Sigmoid colon (tissue), 7 donors: Measurements from ENCODE around the gene FBXO42. TPM values are rescaled to one million over a fixed set of nuclear protein-coding genes. Genes with fewer than 3 reads are reported as not detected.

Experiments used
- DNase-seq: peaks from one replicate; pipeline ENCODE4 v3.0.0-alpha.2; 2019
- H3K27ac ChIP-seq, 4 donors: fragments of 200-600 bp; sonication (generic); one replicate each; pipeline ENCODE4 v1.5.1; 2016 to 2019; ENCODE audit warnings: mild to moderate bottlenecking in 1 of 4
- H3K27me3 ChIP-seq, 3 donors: fragments of 200-600 bp; sonication (generic); one replicate each; pipeline ENCODE4 v1.5.1; 2019; ENCODE audit warnings: mild to moderate bottlenecking in 1 of 3
- H3K36me3 ChIP-seq, 4 donors: fragments of 200-600 bp; sonication (generic); one replicate each; pipeline ENCODE4 v1.5.1; 2016 to 2019
- H3K4me1 ChIP-seq, 4 donors: fragments of 200-600 bp; sonication (generic); one replicate each; pipeline ENCODE4 v1.5.1; 2017 to 2019
- H3K4me3 ChIP-seq, 4 donors: fragments of 200-600 bp; sonication (generic); one replicate each; pipeline ENCODE4 v1.5.1; 2017 to 2019; ENCODE audit warnings: mild to moderate bottlenecking in 2 of 4, moderate library complexity in 1 of 4
- H3K9me3 ChIP-seq, 4 donors: fragments of 200-600 bp in 3 of 4; sonication (generic) in 3 of 4; one replicate each; pipeline versions ENCODE4 v1.5.1 to v1.6.1; 2013 to 2019
- EP300 ChIP-seq, 4 donors: sonication (generic); formaldehyde crosslinking; IDR thresholded peaks; one replicate each; pipeline ENCODE4 v1.6.1; 2017; ENCODE audit warnings: antibody characterized with exemption in 4 of 4
- POLR2A ChIP-seq, 2 donors: fragments of 450-650 bp; IDR thresholded peaks; one replicate each; pipeline ENCODE4 v1.6.1; 2016; ENCODE audit warnings: antibody characterized with exemption in 2 of 2, mild to moderate bottlenecking in 2 of 2, moderate library complexity in 2 of 2
- POLR2AphosphoS5 ChIP-seq, 4 donors: sonication (generic); formaldehyde crosslinking; IDR thresholded peaks; one replicate each; pipeline ENCODE4 v1.6.1; 2017; ENCODE audit warnings: antibody characterized with exemption in 4 of 4
- WGBS, 2 donors: extraction: QIAGEN DNeasy Blood & Tissue Kit; methylation state at CpG; one replicate each; pipeline ENCODE4 v1.1.7; 2013; 5-methylcytosine and 5-hydroxymethylcytosine counted together
- intact Hi-C: fragments of 100-400 bp; cut with DNase I; formaldehyde crosslinking; loops from one replicate; pipeline ENCODE4 v1.15.1; 2023
- polyA plus RNA-seq, 3 donors: library from polyadenylated mRNA; stranded (reverse); fragments of 200-250 nt; gene quantifications; one replicate each; pipeline ENCODE4 v1.2.3, GENCODE V29; 2013
- total RNA-seq, 4 donors: library from RNA; depleted of rRNA; stranded (reverse); fragments of >200 nt; gene quantifications; one replicate each; pipeline ENCODE4 v1.1.0, GENCODE V29; 2016
- TF ChIP-seq, protein P1 (sequence below), 4 experiments: fragments of 450-650 bp in 3 of 4; fragments of 200-600 bp in 1 of 4; IDR thresholded peaks; one replicate each; pipeline ENCODE4 v1.5.1; 2016 to 2019; ENCODE audit warnings: antibody characterized with exemption in 4 of 4, mild to moderate bottlenecking in 3 of 4, moderate library complexity in 2 of 4
- donor health status: healthy with polysubstance abuse.
- donor health status: Bipolar disorder and iron deficiency.
- donor health status: healthy.

The FBXO42 gene
- total RNA-seq (10 to 100 TPM; 16.6 to 29.6 (median 20.4) TPM), polyA plus RNA-seq (10 to 100 TPM in 1 of 3 donors, 1 to 10 TPM in 2; 8.8 to 12.1 (median 9.0) TPM)

DNA sequence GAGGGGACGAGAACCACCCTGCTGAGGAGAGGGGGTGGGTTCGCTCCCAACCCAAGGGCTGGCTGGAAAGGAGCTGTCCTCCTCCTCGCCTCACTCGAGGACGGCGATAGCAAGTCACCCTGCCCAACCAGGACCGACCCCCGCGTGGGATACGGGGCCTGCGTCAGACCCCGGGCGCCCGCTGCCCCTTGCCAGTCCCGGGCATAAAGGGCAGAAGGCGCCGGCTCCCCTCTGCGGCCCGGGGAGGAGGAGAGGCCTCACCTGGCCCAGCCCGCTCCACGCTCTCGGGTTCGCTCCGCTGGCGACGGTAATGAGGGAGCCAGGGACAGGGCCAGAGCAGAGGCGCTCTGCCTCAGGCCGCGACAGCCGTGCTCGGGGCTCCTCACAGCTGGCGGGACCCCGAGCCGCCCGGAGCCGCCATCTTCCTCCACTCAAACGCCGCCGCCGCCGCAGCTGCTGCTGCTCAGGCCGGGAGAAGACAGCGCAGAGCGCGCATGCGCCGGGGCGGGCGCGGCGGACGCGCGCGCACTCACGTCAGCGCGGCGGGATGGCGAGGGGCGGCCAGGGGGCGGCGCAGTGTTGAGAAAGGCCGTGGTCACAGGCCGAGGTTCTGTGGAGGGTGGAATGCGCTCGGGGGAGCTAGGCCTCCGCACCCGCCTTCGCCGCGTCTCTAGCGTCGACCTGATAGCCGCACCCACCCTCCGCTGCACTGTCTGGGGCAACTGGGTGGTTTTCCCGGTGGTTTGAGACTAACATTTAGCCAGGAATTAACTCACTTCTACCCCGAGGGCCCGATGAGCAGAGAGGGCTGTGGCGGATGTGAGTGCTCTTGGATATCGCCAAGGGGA, at the start of gene FBXO42:
Gene FBXO42, minus strand, starts transcription at position 487 of the 848 bp plus-strand sequence. CDS start 37,062 bp downstream, outside the sequence.
- intact Hi-C loops = loop anchor here (5.0 kb wide), 1 partner anchor 105 kb away; no protein-coding TSS in a partner anchor

DNA sequence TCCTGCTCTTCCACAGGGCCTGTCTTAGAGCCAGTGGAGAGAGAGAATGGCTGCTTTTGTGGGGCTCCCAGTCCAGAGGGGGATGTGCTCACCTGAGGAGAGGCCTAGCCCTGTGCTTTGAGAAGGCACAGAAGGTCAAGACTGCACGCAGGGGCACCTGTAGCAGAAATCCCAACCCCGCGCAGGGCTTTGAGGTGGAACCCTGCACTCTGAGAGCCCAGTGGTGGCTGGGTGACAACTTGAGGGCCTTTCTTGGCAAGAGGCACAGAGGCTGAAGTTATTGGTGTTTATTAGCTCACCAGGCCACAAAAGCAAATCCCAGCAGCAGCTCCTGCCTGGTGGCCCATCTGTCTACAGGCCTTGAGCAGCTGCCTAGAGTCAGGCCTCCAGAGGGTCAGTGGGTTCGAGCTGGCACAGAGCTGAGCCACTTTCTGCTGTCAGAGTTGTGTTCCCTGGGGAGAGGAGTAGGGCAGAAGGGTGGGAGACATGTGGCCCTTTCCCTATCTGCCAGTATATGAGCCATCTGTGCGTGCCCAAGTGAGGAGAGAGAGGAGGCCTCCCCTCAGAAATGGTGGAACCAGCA, 46.2 kb upstream of the FBXO42 start:
- intact Hi-C loops = no loop called here
- Histone ChIP-seq H3K4me1 (peaks cover 0 to 11% (median 9%) of the 10 kb centered on the region in 4 donors), H3K36me3 (peaks cover 8 to 60% (median 21%) of the 10 kb centered on the region in 4 donors), H3K27ac (no peak overlapping the region), H3K4me3 (no peak overlapping the region), H3K9me3 (no peaks in the 10 kb centered on the region), H3K27me3 (no peaks in the 10 kb centered on the region)
- no peak for TF ChIP-seq POLR2AphosphoS5 (IDR thresholded peaks at IDR 0.05)
- TF ChIP-seq, protein P1, sequence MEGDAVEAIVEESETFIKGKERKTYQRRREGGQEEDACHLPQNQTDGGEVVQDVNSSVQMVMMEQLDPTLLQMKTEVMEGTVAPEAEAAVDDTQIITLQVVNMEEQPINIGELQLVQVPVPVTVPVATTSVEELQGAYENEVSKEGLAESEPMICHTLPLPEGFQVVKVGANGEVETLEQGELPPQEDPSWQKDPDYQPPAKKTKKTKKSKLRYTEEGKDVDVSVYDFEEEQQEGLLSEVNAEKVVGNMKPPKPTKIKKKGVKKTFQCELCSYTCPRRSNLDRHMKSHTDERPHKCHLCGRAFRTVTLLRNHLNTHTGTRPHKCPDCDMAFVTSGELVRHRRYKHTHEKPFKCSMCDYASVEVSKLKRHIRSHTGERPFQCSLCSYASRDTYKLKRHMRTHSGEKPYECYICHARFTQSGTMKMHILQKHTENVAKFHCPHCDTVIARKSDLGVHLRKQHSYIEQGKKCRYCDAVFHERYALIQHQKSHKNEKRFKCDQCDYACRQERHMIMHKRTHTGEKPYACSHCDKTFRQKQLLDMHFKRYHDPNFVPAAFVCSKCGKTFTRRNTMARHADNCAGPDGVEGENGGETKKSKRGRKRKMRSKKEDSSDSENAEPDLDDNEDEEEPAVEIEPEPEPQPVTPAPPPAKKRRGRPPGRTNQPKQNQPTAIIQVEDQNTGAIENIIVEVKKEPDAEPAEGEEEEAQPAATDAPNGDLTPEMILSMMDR (IDR thresholded peaks at IDR 0.05) = no peak
- TF ChIP-seq EP300 (IDR thresholded peaks at IDR 0.05) = no peak
- no peak for TF ChIP-seq POLR2A (IDR thresholded peaks at IDR 0.05)
- WGBS, 2 donors = 93 to 95% methylated on average over 5 of the region's 5 CpGs
- no peak for DNase-seq

More for the DNA sequence above, at the start of gene FBXO42:
- peak within 1 kb of the TSS; percentile 68 to 99 (median 92) for H3K4me3 ChIP-seq
- peaks cover 0 to 40% (median 27%) of the 10 kb centered on the region in 4 donors for H3K4me1 ChIP-seq
- peak within 1 kb of the TSS; percentile 86 to 98 (median 96) for H3K27ac ChIP-seq
- H3K9me3 ChIP-seq = no peaks in the 10 kb centered on the region
- DNase-seq = peak; percentile 95
- no peaks in the 10 kb centered on the region for H3K36me3 ChIP-seq
- TF ChIP-seq, protein P1 (IDR thresholded peaks at IDR 0.05) = peak in 1 of 4 experiments; percentile 33
- TF ChIP-seq EP300 (IDR thresholded peaks at IDR 0.05) = no peak
- TF ChIP-seq POLR2A (IDR thresholded peaks at IDR 0.05) = peak; percentile 53 to 68
- peak; percentile 87 to 96 (median 92) for TF ChIP-seq POLR2AphosphoS5 (IDR thresholded peaks at IDR 0.05)
- 0 to 1% methylated on average over 81 of the region's 81 CpGs for WGBS, 2 donors
- no peaks in the 10 kb centered on the region for H3K27me3 ChIP-seq

DNA sequence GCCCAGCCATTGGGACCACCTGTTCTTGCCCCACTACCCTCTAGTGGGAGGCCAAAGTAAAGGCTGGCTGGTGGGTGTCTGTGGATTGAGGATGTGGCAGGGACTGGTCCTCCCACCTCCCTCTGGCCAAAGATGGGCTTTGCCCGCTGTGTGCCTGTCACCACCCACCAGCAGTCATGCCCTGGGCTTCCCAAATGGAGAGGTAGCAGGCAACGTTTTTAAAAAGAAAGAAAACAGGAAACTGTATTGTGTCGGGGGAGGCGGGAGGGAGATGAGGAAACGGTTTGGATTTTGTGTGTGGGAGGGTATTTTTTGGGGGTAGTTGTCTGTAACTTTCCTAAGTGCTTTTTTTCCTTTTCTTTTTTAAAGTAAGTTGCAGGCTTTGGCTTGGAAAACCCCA, 44.8 kb upstream of the FBXO42 start:
- Histone ChIP-seq H3K9me3 (no peaks in the 10 kb centered on the region), H3K36me3 (peaks cover 8 to 63% (median 22%) of the 10 kb centered on the region in 4 donors), H3K27ac (no peak overlapping the region), H3K4me3 (no peak overlapping the region), H3K27me3 (no peaks in the 10 kb centered on the region), H3K4me1 (peaks cover 0 to 25% (median 23%) of the 10 kb centered on the region in 4 donors)
- 63 to 73% methylated on average over 5 of the region's 5 CpGs for WGBS, 2 donors
- no peak for DNase-seq
- no peak for TF ChIP-seq POLR2A (IDR thresholded peaks at IDR 0.05)
- TF ChIP-seq, protein P1 (IDR thresholded peaks at IDR 0.05) = no peak
- intact Hi-C loops = no loop called here

GRCh38 chr1:16396591-16396990, 44.3 kb upstream of the FBXO42 start:
- intact Hi-C loops = no loop called here
- H3K4me3 ChIP-seq = no peak overlapping the region
- H3K27ac ChIP-seq = no peak overlapping the region
- TF ChIP-seq, protein P1 (IDR thresholded peaks at IDR 0.05) = no peak
- TF ChIP-seq POLR2AphosphoS5 (IDR thresholded peaks at IDR 0.05) (no peak), POLR2A (IDR thresholded peaks at IDR 0.05) (no peak), EP300 (IDR thresholded peaks at IDR 0.05) (no peak)
- H3K27me3 ChIP-seq = no peaks in the 10 kb centered on the region
- peak; percentile 71 for DNase-seq
- H3K36me3 ChIP-seq = peaks cover 8 to 63% (median 22%) of the 10 kb centered on the region in 4 donors
- H3K9me3 ChIP-seq = no peaks in the 10 kb centered on the region
- WGBS, 2 donors = 82 to 85% methylated on average over 7 of the region's 7 CpGs
- peaks cover 0 to 30% (median 28%) of the 10 kb centered on the region in 4 donors for H3K4me1 ChIP-seq
